Ovary (tissue), 9 donors: ENCODE measurements around the gene PRKCQ. TPM values are rescaled to one million over a fixed set of nuclear protein-coding genes. Genes with fewer than 3 reads are reported as not detected.

Source experiments
- DNase-seq, 5 donors: peaks; one replicate each; pipeline ENCODE4 v3.0.0-alpha.2; 2019 to 2020
- H3K27ac ChIP-seq, 2 donors: fragments of 200-600 bp; one replicate each; pipeline versions ENCODE4 v1.5.1 to v1.8.0; 2019 to 2022
- H3K27me3 ChIP-seq: fragments of 200-600 bp; one replicate; pipeline ENCODE4 v1.8.0; 2022
- H3K36me3 ChIP-seq: fragments of 200-600 bp; sonication (generic); one replicate; pipeline ENCODE4 v1.5.1; 2019
- H3K4me1 ChIP-seq: one replicate; pipeline ENCODE4 v1.8.1; 2013; ENCODE audit warnings: mild to moderate bottlenecking, moderate library complexity; ENCODE audit not compliant: insufficient read depth
- H3K4me3 ChIP-seq: fragments of 200-600 bp; sonication (generic); one replicate; pipeline ENCODE4 v1.5.1; 2017
- H3K9me3 ChIP-seq, 2 donors: fragments of 200-600 bp in 1 of 2; sonication (generic) in 1 of 2; one replicate each; pipeline versions ENCODE4 v1.5.1 to v1.8.1; 2013 to 2019; ENCODE audit warnings: mild to moderate bottlenecking in 1 of 2, moderate library complexity in 1 of 2
- CTCF ChIP-seq, 3 donors: fragments of 450-650 bp in 2 of 3; fragments of 200-600 bp in 1 of 3; IDR thresholded peaks; one replicate each; pipeline versions ENCODE4 v1.5.1 to v1.8.0; 2016 to 2022; ENCODE audit warnings: antibody characterized with exemption in 3 of 3, mild to moderate bottlenecking in 1 of 3
- EP300 ChIP-seq: sonication (generic); formaldehyde crosslinking; IDR thresholded peaks from one replicate; pipeline ENCODE4 v1.6.1; 2017; ENCODE audit warnings: antibody characterized with exemption
- POLR2A ChIP-seq: fragments of 450-650 bp; IDR thresholded peaks from one replicate; pipeline ENCODE4 v1.6.1; 2017; ENCODE audit warnings: antibody characterized with exemption, mild to moderate bottlenecking, moderate library complexity
- WGBS, 3 donors: extraction: QIAGEN DNeasy Blood & Tissue Kit in 1 of 3; methylation state at CpG; one replicate each; pipeline versions ENCODE4 v1.1.5 to v1.1.7; 2013 to 2017; 5-methylcytosine and 5-hydroxymethylcytosine counted together
- intact Hi-C, 4 donors: fragments of 100-400 bp; cut with DNase I; formaldehyde crosslinking; loops; one replicate each; pipeline versions ENCODE4 v1.11.0 to v1.15.1; 2022 to 2023
- polyA plus RNA-seq, 2 donors: library from polyadenylated mRNA; stranded (reverse); fragments of 200-250 nt in 1 of 2; fragments of 350-450 nt in 1 of 2; fragmentation: Illumina TruSeq in 1 of 2; extraction: RNeasy Lipid Tissue Mini Kit (QIAGEN cat#74804) in 1 of 2; gene quantifications; one replicate each; pipeline ENCODE4 v1.2.3, GENCODE V29; 2013 to 2014
- total RNA-seq, 7 donors: library from RNA; depleted of rRNA in 2 of 7; stranded (reverse); fragments of >200 nt in 2 of 7; fragmentation: NEBNext Ultra II Directional in 3 of 7; extraction: Animal tissue kit (Norgen Biotek cat#: 25700) in 3 of 7; gene quantifications; one replicate each; pipeline versions ENCODE4 v1.1.0 to v1.2.4, GENCODE V29; 2016 to 2023
- donor health status: DM: no; HTN: no; CAD: no; lungs with moderate emphysema.
- donor health status: DM: no; HTN: no; CAD: no.
- donor health status: Bipolar disorder and iron deficiency.
- donor health status: DM: yes; HTN: yes; CAD: no.
- donor health status: DM: no; HTN: no; CAD: no.
- donor health status: DM: yes; HTN: yes; CAD: no.

Gene PRKCQ
- total and polyA plus RNA-seq, 9 donors = 0.71 to 3.6 (median 1.1) TPM

DNA sequence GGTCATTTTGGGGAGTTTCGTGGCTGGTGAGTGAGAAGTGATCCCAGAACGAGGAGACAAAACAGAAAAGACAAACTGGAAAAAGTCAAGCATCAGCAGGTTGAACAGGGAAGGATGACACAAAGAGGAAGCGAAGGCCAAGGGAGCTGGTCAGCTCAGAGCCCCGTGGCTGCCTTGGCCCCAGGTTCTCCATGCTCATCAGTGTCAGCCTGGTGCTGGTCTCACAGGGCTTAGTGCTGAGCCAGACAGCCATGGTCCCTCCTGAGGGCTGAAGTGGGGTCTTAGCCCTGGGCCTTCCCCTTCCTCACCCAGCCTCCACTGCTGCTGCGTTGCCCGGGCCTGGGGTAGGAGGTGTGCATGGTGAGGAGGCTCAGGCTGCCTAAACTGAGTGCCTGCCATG lies 193.7 kb downstream of the PRKCQ start:
- Histone ChIP-seq H3K4me3 (no peak overlapping the region), H3K9me3 (no peaks in the 10 kb centered on the region), H3K27me3 (no peaks in the 10 kb centered on the region), H3K4me1 (peaks cover 6% of the 10 kb centered on the region), H3K27ac (no peak overlapping the region), H3K36me3 (no peaks in the 10 kb centered on the region)
- 78 to 88% (median 86%) methylated on average over 6 of the region's 6 CpGs for WGBS, 3 donors
- DNase-seq = no peak
- intact Hi-C loops = loop anchor here in 1 of 4 donors (10.0 kb wide), 1 partner anchor 162 kb away; no protein-coding TSS in a partner anchor
- TF ChIP-seq EP300 (no peak), POLR2A (no peak), CTCF (IDR thresholded peaks at IDR 0.05) (no peak)

DNA sequence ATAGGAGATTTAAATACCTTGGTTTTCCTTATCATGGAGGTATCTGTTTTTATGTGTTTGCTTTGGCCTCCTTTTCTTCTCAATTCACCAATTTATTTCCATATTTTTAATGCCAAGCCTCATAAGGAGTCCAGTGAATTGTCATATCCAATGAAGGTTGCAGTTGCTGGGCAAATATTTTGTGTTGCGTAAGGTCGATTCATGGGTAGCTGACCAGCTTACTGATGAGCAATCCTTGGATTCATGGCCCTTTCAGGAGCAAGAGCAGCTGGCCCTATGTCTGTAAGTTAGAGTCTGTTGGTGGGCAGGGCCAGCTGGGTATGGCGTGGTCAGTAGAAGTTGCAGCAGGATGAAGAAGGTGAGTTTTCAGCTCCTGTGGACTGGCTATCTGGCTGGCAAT lies 194.4 kb downstream of the PRKCQ start:
- Histone ChIP-seq H3K27ac (no peak overlapping the region), H3K36me3 (no peaks in the 10 kb centered on the region), H3K9me3 (no peaks in the 10 kb centered on the region), H3K4me3 (no peak overlapping the region), H3K27me3 (no peaks in the 10 kb centered on the region), H3K4me1 (peaks cover 6% of the 10 kb centered on the region)
- WGBS, 3 donors = 63 to 94% (median 67%) methylated on average over 3 of the region's 3 CpGs
- TF ChIP-seq CTCF (IDR thresholded peaks at IDR 0.05) = no peak
- no peak for TF ChIP-seq EP300
- no peak for TF ChIP-seq POLR2A
- intact Hi-C loops = loop anchor here in 1 of 4 donors (10.0 kb wide), 1 partner anchor 161 kb away; no protein-coding TSS in a partner anchor
- no peak for DNase-seq

GRCh38 chr10:6384847-6385246 lies 195.2 kb downstream of the PRKCQ start:
- peaks cover 6% of the 10 kb centered on the region for H3K4me1 ChIP-seq

GRCh38 chr10:6384031-6384430 lies 196.0 kb downstream of the PRKCQ start:
- H3K36me3 ChIP-seq = no peaks in the 10 kb centered on the region
- H3K27me3 ChIP-seq = no peaks in the 10 kb centered on the region
- TF ChIP-seq POLR2A (no peak), CTCF (IDR thresholded peaks at IDR 0.05) (no peak), EP300 (no peak)
- H3K4me3 ChIP-seq = no peak overlapping the region
- no peak for DNase-seq
- intact Hi-C loops = loop anchor here in 1 of 4 donors (10.0 kb wide), 1 partner anchor 159 kb away; no protein-coding TSS in a partner anchor
- 94 to 97% (median 95%) methylated on average over 7 of the region's 7 CpGs for WGBS, 3 donors
- H3K9me3 ChIP-seq = no peaks in the 10 kb centered on the region
- H3K27ac ChIP-seq = no peak overlapping the region
- peaks cover 6% of the 10 kb centered on the region for H3K4me1 ChIP-seq

More at GRCh38 chr10:6384847-6385246, 195.2 kb downstream of the PRKCQ start:
- no peak for TF ChIP-seq EP300
- TF ChIP-seq CTCF (IDR thresholded peaks at IDR 0.05) = no peak
- TF ChIP-seq POLR2A = no peak
- H3K27me3 ChIP-seq = no peaks in the 10 kb centered on the region
- intact Hi-C loops = loop anchor here in 1 of 4 donors (10.0 kb wide), 1 partner anchor 160 kb away; no protein-coding TSS in a partner anchor
- WGBS, 3 donors = 91 to 100% (median 96%) methylated on average over 3 of the region's 3 CpGs
- DNase-seq = no peak
- no peak overlapping the region for H3K4me3 ChIP-seq
- H3K27ac ChIP-seq = no peak overlapping the region
- H3K9me3 ChIP-seq = no peaks in the 10 kb centered on the region
- H3K36me3 ChIP-seq = no peaks in the 10 kb centered on the region
